Fibroblast of peridontal ligament (primary cell): ENCODE measurements around the gene ATP2A1.

ENCODE experiments used
- DNase-seq: peaks from one replicate; pipeline ENCODE4 v3.0.0-alpha.2; 2010; ENCODE audit errors: extremely low read depth

Gene ATP2A1

DNA sequence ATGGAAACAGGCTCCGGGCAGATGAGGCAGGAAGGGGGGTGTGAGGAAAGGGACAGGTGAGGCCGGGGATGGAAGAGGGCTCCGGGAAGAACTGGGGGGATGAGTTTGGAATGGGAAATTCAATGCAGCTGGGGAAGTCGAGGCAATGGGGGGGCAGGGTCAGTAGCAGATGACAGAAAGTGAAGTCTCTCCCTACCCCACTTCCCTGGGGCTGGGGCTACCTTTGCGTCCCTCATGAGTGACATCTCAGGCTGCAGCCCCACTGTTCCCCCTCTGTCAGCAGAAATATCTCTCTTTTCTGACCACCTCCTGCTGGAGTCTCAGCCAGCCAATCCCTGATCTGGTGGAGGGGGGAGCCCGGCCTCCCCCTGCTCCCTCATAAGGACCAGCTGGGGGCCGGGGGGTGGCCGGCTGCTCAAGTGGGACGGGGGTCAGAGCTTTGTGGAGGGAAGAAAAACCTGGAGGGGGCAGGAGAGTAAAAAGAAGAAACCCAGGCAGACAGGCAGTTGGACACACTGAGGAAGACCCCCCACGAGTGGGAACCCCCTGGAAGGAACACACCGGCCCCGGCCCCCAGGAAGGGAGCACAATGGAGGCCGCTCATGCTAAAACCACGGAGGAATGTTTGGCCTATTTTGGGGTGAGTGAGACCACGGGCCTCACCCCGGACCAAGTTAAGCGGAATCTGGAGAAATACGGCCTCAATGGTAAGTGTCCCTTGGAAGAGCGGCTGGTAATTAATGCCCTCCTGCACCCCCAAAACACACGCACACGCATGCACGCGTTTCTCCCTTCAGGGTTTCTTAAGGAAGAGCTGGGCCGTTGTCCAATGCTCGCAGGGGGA lies at the start of gene ATP2A1:
Gene ATP2A1 (plus strand): TSS at position 406 of the 844 bp plus-strand sequence. CDS start 184 bp downstream, at position 590.
- no peak for DNase-seq

DNA sequence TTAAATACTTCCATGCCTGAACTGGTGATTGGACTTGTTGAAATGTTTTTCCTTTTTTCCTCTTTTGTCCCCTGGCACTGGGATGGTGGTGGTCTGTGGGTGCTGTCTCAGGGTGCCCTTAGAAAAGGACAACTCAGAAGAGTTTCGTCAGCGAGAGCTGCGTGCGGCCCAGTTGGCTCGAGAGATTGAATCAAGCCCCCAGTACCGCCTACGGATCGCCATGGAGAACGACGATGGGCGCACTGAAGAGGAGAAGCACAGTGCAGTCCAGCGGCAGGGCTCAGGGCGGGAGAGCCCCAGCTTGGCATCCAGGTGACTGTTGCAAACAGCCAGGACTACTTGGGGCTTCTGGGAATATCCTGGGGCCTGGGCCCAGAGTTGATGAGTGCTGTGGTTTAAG lies 48.5 kb upstream of the ATP2A1 start:
- DNase-seq, result no peak

DNA sequence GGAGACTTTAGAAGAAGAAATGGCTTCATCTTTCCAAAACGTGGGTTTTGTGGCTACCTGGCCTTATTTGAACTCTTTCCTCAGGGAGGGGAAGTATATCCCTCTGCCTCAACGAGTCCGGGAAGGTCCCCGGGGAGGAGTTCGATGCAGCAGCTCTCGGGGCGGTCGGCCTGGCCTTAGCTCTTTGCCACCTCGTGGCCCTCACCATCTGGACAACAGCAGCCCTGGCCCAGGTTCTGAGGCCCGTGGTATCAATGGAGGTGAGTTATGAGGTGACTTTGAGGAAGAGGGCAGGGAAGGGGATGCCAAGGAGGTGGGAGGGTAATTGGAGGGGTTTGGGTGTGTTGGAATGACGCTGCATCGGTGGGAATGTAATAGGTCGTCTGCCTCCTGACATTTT lies 47.8 kb upstream of the ATP2A1 start:
- no peak for DNase-seq

DNA sequence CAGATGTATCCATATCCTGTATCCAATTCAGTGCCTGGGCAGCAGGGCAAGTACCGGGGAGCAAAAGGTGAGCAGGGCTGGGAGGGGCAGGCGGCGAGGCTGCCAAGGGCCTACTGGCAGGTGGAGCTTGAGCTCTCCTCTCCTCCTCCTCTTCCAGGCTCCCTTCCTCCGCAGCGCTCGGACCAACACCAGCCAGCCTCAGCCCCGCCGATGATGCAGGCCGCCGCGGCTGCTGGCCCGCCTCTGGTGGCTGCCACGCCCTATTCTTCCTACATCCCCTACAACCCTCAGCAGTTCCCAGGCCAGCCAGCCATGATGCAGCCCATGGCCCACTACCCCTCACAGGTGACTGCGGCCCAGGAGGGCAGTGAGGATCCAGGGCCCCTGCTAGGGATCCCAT lies 43.9 kb upstream of the ATP2A1 start:
- no peak for DNase-seq

DNA sequence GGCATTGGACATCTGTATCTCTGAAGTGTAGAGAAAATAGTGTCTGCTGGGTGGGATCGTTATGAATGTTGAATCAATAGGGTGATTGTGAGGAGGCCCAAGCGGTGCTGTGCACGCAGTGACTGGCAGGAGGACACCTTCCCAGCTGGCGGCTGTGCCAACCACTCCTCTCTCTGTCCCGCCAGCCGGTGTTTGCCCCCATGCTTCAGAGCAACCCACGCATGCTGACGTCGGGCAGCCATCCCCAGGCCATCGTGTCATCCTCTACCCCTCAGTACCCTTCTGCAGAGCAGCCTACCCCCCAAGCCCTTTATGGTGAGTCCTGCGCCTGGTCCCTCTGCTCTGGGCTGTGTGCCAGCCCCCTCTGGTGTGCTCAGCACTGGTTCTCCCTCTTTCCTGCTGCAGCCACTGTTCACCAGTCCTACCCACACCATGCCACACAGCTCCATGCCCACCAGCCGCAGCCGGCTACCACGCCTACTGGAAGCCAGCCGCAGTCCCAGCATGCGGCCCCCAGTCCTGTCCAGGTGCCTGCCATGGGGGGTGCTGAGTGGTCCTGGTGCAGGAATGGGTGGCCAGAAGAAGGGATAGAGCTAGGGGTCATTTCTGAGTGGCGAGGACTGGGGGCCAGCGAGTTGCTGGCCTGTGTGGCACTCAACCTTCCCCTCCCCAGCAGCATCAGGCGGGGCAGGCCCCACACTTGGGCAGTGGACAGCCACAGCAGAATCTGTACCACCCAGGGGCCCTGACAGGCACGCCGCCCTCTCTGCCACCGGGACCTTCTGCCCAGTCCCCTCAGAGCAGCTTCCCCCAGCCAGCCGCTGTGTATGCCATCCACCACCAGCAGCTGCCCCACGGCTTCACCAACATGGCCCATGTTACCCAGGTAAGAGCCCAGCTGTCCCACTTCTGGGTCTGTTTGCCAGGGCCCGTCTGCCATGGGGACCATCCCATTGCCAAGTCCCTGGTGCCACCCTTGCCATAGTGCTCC lies 43.1 kb upstream of the ATP2A1 start:
- no peak for DNase-seq

DNA sequence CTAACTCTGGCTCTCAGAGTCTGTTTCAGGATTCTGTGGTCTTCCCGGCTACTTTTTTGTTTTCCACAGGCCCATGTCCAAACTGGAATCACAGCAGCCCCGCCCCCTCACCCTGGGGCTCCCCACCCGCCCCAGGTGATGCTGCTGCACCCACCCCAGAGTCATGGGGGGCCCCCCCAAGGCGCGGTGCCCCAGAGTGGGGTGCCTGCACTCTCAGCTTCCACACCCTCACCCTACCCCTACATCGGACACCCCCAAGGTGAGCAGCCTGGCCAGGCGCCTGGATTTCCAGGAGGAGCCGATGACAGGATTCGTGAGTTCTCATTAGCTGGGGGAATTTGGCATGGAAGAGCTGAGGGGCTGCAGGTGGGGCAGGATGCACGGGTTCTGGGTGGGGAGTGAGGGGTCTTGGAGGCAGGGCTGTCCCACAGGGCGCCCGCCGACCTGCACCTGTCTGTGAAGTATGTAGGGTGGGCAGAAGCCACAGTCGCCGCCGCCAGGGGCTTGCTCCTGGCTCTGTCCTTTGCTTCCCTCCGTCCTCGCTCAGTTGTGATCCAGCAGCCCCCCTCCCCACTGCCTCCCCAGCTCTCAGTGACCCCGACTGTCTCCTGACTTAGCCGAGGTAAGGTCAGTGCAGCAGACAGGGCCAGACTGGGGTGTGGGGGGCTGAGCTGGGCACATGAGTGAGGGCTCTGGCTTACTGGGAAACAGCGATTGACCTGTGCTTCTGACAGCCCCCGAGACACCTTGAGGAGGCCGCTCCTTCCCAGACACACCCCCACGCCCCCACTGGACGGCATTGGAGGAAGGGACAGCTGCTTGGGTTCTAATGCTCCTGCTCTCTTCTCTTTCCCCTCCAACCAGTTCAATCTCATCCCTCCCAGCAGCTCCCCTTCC lies 42.2 kb upstream of the ATP2A1 start:
- no peak for DNase-seq

DNA sequence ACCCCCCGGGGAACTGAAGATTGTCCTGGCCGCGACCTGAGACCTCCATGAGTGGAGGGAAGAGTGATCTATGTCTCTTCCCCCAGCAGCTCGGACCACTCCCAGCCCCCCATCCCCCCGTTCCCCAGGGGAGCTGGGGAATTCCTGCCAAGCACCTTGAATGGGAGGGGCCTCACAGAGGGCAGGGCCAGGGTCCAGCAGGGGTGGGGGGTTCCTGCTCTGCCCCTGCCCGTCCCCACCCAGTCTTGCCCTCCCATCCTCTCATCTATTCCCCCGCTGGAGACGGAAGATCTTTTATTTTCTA lies 41.6 kb upstream of the ATP2A1 start:
- no peak for DNase-seq

DNA sequence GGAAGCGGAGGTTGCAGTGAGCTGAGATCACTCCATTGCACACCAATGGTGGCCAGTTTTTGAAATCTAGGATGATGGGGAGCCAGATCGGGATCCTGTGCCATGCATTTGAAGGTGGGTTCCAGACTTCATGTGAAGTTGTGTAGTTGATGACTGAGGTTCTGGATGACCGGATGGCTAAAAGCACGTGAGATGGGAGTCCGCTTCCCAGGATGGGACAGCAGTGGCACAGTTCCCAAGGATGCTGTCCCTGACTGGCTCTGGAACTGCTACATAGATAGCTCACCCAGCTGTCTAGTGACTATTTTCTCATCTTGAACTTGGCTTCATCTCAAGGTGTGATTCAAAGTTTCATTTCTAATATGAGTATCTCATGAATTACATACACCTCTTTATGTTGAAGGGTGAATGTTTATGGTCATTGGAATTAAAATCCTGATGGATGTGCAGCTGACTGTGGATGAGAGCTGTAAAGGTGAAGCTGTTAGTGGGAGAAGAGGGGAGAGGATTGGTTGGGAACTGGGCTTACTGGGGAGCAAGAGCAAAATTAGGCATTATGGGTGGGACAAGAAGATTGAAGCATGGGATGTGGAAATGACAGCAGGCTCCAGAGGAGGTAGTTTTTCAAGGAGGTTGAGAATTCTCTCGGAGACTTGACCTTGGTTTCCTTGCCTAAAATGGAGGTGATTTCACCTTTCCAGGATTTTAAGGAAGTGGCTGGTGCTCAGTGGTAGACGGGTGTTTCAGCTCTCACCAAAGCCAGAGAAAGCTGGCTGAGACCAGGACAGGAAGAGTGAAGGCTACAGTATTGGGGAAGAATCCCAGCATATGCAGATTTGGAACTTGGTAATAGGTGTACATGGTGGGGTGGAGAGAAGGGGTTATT lies 40.4 kb upstream of the ATP2A1 start:
- DNase-seq, result no peak

DNA sequence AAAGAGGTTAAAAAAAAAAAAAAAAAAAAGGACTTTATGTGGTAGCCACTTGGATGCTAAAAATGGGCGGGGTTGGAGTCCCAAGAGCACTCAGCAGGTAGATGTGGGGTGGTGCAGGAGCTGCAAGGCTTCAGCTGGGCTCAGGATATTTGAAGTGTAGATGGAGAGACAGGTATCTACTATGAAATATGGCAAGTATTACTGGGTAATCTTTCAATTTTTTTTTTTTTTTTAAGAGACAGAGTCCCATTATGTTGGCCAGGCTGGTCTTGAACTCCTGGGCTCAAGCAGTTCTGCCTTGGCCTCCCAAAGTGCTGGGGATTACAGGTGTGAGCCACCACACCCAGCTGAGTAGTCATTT lies 39.8 kb upstream of the ATP2A1 start:
- no peak for DNase-seq

DNA sequence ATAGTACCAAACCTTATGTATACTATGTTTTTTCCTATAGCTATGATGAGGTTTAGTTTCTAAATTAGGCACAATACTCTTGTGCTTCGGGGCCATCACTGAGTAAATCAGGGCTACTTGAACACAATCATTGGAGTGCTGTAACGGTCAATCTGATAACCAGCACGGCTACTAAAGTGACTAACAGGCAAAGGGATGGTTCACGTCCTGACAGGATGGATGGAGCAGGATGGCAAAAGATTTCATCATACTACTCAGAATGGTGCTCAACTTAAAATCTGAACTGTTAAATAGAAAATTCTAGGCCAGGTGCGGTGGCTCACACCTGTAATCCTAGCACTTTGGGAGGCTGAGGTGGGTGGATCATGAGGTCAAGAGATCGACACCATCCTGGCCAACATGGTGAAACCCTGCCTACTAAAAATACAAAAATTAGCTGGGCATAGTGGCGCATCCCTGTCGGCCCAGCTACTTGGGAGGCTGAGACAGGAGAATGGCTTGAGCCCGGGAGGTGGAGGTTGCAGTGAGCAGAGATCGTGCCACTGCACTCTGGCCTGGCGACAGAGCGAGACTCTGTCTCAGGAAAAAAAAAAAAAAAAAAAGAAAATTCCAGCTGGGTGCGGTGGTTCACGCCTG lies 39.2 kb upstream of the ATP2A1 start:
- DNase-seq, result no peak

DNA sequence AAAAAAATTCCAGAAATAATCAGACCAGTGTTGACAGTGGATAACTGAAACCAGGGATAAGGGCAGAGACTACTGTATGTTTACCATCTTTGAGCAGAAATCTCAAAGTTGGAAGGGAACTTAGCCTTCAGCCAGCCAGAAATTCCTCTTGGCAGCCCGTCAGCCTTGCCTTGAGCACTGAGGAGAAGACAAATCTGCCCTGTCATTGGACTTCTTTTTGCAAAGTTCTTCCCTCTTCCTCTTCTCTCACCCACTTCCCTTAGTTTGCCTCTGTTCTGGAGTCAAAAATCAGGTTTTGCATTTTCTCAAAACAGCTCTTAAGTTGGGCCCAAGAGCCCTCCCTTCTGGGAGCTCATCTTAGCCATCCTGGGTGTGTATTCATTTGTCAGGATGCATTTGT lies 38.4 kb upstream of the ATP2A1 start:
- no peak for DNase-seq

DNA sequence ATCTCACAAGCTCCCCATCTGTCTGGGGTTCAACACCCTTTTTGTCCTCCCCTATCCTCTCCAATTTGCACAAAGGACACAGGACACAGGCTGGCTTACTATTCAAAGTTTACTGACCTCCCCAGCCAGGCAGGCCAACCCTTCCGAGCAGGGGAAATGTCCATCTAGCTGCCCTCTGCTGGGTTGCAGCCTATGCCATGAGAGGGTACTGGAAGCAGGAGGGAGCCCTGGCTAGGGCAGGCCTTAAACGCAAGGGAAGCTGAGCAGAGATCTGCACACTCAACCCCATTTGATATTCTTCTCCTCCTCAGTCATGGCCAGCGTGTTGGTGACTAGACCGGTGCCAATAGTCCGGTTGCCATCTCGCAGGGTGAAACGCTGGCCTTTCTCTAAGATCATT lies 35.6 kb upstream of the ATP2A1 start:
- no peak for DNase-seq

DNA sequence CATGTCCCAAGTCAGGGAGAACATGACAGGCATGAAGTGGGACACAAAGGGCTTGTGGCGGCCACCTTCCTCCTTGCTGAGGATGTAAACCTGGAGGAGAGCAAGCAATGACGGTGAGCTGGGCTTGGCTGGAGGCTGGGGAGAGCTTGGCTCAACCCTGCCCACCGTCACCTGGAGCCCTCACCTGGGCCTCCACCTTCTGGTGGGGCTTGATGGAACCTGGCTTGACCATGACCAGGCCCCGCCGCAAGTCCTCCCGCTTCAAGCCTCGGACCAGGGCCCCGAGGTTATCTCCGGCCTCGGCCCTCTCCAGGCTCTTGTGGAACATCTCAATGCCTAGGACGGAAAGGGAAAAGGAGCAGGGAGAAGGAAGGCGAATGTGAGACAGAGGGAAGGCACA lies 34.5 kb upstream of the ATP2A1 start:
- no peak for DNase-seq

DNA sequence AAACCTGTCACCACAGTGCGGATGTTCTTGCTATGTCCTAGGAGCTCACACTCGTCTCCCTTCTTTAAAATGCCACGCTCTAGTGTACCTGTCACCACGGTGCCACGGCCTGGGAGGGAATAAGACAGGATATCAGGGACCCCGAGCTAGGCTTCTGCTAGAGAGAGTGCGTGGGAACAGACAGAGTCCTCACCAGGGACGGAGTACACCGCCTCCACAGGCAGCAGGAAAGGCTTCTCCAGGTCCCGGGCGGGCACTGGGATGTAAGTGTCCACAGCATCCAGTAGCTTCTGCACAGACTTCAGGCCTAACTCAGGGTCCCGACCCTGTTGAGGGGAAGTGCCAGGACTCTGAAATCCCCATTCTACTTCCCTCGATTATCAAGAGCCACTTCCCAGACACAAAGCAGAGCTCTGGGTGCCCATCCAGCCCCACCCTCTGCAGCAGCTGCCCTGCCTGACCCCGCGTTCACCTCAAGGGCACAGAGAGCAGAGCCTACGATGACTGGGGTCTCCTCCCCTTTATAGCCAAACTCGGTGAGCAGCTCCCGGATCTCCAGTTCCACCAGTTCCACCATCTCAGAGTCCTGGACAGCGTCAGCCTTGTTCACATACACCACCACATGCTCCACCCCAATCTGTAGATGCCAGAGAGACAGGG lies 33.9 kb upstream of the ATP2A1 start:
- no peak for DNase-seq

DNA sequence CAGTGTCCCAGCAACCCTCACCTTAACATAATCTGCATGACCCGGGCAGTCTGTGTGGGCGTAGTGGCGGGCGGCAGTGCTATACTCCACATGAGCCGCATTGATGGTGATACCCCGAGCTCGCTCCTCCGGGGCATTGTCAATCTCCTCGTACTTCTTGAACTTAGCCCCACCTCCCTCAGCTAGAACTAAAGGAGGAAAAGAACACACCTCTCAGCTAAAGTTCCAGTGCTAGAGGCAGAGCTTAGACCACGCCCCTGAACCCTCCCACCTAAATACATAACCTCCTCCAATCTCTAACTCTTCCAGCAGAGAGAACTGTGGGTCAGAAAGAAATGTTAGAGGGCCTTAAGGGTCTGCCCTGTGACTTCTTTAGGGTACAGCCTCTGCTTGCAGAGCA lies 33.0 kb upstream of the ATP2A1 start:
- peak; percentile 23 for DNase-seq

DNA sequence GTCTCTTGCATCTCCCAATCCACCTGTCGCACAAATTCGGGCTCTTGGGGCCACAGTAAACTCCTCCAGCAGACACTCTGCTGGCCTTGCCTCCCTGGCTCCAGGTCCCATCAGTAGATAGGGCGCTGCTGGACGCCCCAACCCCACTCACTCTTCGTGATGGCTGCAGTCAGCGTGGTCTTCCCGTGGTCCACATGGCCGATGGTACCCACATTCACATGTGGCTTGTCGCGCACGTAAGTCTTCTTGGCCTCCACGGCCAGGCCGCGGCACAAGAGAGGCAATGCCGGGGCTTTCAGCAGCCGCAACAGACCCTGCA lies 32.6 kb upstream of the ATP2A1 start:
- no peak for DNase-seq

DNA sequence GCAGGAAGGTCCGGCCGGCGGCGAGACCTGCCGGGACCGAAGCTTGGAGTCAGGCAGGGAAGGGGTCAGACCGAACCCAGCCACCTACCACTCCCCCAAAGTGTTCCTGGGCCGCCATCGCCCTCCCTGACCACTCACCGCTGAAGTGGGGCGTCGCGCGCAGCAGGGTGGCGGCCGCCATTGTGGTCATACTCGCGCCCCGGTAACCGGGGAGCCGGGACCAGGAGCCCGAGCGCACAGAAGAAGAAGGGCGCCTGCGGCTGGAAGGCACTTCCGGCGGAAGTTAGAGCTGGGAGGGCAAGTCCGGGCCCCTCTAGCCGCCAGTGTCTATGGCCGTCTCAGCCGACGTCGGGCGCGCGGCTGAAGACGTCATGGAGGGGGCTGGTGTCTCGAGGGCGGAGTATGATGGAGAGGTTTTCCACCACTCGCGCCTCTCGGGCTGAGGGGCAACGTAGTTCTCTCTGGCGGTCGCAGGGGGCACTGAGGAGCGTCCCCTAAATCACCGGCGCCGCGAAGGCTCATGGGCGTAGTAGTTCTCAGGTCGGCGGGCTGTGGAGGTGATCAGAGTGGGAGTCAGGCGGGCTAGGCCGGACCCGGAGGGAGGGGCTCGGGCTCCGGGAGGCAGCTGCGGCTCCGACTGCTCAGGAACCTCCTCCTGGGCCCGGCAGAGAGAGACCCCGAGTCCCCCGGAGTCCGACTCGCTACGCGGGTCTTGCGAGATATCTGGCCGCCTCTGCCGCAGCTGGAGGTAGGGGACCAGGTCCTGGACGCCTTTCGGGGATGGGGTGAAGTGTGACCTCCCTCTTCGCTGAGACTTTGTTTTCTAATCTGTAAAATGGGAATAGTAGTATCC lies 32.0 kb upstream of the ATP2A1 start, which contains the start of gene TUFM:
Gene TUFM (minus strand): TSS at position 269 of the 853 bp plus-strand sequence. CDS start 79 bp downstream, at position 190.
- peak; percentile 97 for DNase-seq

DNA sequence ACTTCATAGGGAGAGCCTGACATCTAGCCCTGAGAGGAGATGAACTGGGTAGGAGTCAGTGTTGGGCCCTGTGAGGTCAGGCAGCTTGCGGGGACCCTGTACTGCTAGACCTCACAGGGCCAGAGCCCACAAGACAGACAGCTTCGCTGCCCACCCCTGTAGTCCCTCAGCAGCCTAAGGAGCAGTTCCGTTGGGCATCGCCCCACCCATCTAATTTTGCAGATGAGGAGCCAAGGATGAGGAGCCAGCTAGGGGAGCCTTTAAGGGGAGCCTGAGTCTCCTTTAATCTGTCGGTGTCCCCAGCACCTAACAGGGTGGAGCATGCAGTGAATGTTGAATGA lies 31.4 kb upstream of the ATP2A1 start:
- peak; percentile 23 for DNase-seq

DNA sequence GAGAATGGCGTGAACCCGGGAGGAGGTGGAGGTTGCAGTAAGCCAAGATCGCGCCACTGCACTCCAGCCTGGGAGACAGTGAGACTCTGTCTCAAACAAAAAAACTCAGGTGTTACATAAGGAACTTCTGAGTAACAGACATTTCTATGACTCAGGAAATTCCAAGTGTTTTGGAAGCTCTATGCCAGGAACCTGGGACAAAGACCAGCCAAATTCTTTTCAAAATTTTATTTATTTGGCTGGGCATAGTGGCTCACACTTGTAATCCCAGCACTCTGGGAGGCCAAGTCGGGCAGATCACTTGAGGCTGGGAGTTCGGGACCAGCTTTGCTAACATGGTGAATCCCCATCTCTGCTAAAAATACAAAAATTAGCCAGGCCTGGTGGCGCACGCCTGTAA lies 19.9 kb upstream of the ATP2A1 start:
- no peak for DNase-seq
